Measurements from ENCODE around the gene CLDN14.

GRCh38 chr21:36499578-36500471 is 19.9 kb upstream of the CLDN14 start:
- TF ChIP-seq EZH2 (IDR thresholded peaks at IDR 0.05; ENCODE audit: borderline replicate concordance, low read length): no peak
- no peak for TF ChIP-seq CTCF (IDR thresholded peaks at IDR 0.05; ENCODE audit: low read length)

Data from OCI-LY1 (cell line).